Mesenchymal stem cell (in vitro differentiated cells and primary cell): ENCODE results near the gene SAMMSON.

Source experiments
- DNase-seq: peaks from one replicate; pipeline ENCODE4 v3.0.0-alpha.2; 2013
- H2AFZ ChIP-seq: one replicate; pipeline ENCODE4 v1.6.1; 2013; ENCODE audit warnings: low read depth, mild to moderate bottlenecking, control low read depth, inconsistent platforms, low read length, moderate library complexity
- H2AK5ac ChIP-seq: 2 replicates; pipeline ENCODE4 v1.6.1; 2013; ENCODE audit warnings: low read length, moderate library complexity, mild to moderate bottlenecking, inconsistent platforms; ENCODE audit not compliant: severe bottlenecking
- H2BK120ac ChIP-seq: one replicate; pipeline ENCODE4 v1.6.1; 2013; ENCODE audit warnings: low read depth, mild to moderate bottlenecking, inconsistent platforms, low read length, moderate library complexity
- H2BK12ac ChIP-seq, 2 experiments: one replicate each; pipeline ENCODE4 v1.6.1; 2013; ENCODE audit warnings: inconsistent platforms in 2 of 2, low read length in 2 of 2, mild to moderate bottlenecking in 2 of 2, moderate library complexity in 2 of 2, control low read depth in 1 of 2
- H2BK15ac ChIP-seq: one replicate; pipeline ENCODE4 v1.6.1; 2013; ENCODE audit warnings: mild to moderate bottlenecking, low read depth, inconsistent platforms; ENCODE audit not compliant: poor library complexity, severe bottlenecking
- H2BK5ac ChIP-seq: 2 replicates; pipeline ENCODE4 v1.6.1; 2013; ENCODE audit warnings: low read depth, mild to moderate bottlenecking, low read length, control low read depth, inconsistent platforms; ENCODE audit not compliant: poor library complexity, severe bottlenecking
- H3K14ac ChIP-seq, 2 experiments: one replicate each; pipeline ENCODE4 v1.6.1; 2013; ENCODE audit warnings: inconsistent platforms in 2 of 2, low read length in 2 of 2, control low read depth in 1 of 2, mild to moderate bottlenecking in 1 of 2, moderate library complexity in 1 of 2
- H3K18ac ChIP-seq, 2 experiments: one replicate each; pipeline ENCODE4 v1.6.1; 2013; ENCODE audit warnings: inconsistent platforms in 2 of 2, low read length in 2 of 2, control low read depth in 1 of 2, low read depth in 1 of 2, mild to moderate bottlenecking in 1 of 2
- H3K23ac ChIP-seq, 2 experiments: one replicate each; pipeline ENCODE4 v1.6.1; 2013; ENCODE audit warnings: inconsistent platforms in 2 of 2, low read length in 2 of 2, mild to moderate bottlenecking in 2 of 2, moderate library complexity in 2 of 2, control low read depth in 1 of 2
- H3K27ac ChIP-seq: 2 replicates; pipeline ENCODE4 v1.5.1; 2013; ENCODE audit warnings: mild to moderate bottlenecking, moderate library complexity, low read length, control low read depth, inconsistent platforms; ENCODE audit not compliant: poor library complexity, severe bottlenecking
- H3K27me3 ChIP-seq, 2 experiments: 2 replicates each; pipeline versions ENCODE4 v1.6.1 to v1.7.0; 2013; ENCODE audit warnings: low read length in 2 of 2, mild to moderate bottlenecking in 2 of 2, moderate library complexity in 2 of 2, control low read depth in 1 of 2, inconsistent platforms in 1 of 2; ENCODE audit not compliant: control insufficient read depth in 1 of 2, insufficient read depth in 1 of 2
- H3K36me3 ChIP-seq, 2 experiments: 2 replicates each; pipeline versions ENCODE4 v1.6.1 to v1.7.0; 2013; ENCODE audit warnings: low read length in 2 of 2, control low read depth in 1 of 2, inconsistent platforms in 1 of 2, low read depth in 1 of 2, mild to moderate bottlenecking in 1 of 2; ENCODE audit not compliant: insufficient read depth in 2 of 2, control insufficient read depth in 1 of 2
- H3K4ac ChIP-seq, 2 experiments: one replicate each; pipeline ENCODE4 v1.6.1; 2013; ENCODE audit warnings: inconsistent platforms in 2 of 2, low read length in 2 of 2, mild to moderate bottlenecking in 2 of 2, moderate library complexity in 2 of 2, control low read depth in 1 of 2, low read depth in 1 of 2
- H3K4me1 ChIP-seq: 2 replicates; pipeline ENCODE4 v1.6.1; 2013; ENCODE audit warnings: low read depth, low read length, control low read depth; ENCODE audit not compliant: control insufficient read depth, insufficient read depth
- H3K4me2 ChIP-seq: 2 replicates; pipeline ENCODE4 v1.6.1; 2013; ENCODE audit warnings: low read length, mild to moderate bottlenecking, inconsistent platforms; ENCODE audit not compliant: poor library complexity, severe bottlenecking
- H3K4me3 ChIP-seq, 2 experiments: 2 replicates each; pipeline versions ENCODE4 v1.5.1 to v1.7.0; 2013; ENCODE audit warnings: low read length in 2 of 2, mild to moderate bottlenecking in 2 of 2, control low read depth in 1 of 2, low read depth in 1 of 2; ENCODE audit not compliant: insufficient read depth in 1 of 2
- H3K79me1 ChIP-seq: replicated peaks from 2 replicates; pipeline ENCODE4 v1.6.1; 2013; ENCODE audit warnings: mild to moderate bottlenecking, control low read depth, low read length, inconsistent platforms; ENCODE audit not compliant: poor library complexity, severe bottlenecking
- H3K9ac ChIP-seq: 2 replicates; pipeline ENCODE4 v1.7.0; 2013; ENCODE audit warnings: mild to moderate bottlenecking, low read length, moderate library complexity
- H3K9me3 ChIP-seq: 2 replicates; pipeline ENCODE4 v1.7.0; 2013; ENCODE audit warnings: mild to moderate bottlenecking, low read length; ENCODE audit not compliant: control insufficient read depth
- H4K8ac ChIP-seq: one replicate; pipeline ENCODE4 v1.6.1; 2013; ENCODE audit warnings: inconsistent platforms, mild to moderate bottlenecking, low read length, moderate library complexity
- H4K91ac ChIP-seq: one replicate; pipeline ENCODE4 v1.6.1; 2013; ENCODE audit warnings: mild to moderate bottlenecking, low read length, inconsistent platforms
- WGBS: methylation state at CpG from one replicate; pipeline ENCODE4 v1.1.7; 2013; ENCODE audit warnings: mixed read lengths; 5-methylcytosine and 5-hydroxymethylcytosine counted together

Gene SAMMSON

GRCh38 chr3:70006089-70006488 lies 6.6 kb downstream of the SAMMSON start:
- no peak overlapping the region for H3K18ac ChIP-seq
- no peak overlapping the region for H3K23ac ChIP-seq
- no peak for DNase-seq
- H3K9ac ChIP-seq = no peak overlapping the region
- H4K8ac ChIP-seq = no peak overlapping the region
- no peak overlapping the region for H3K4me3 ChIP-seq
- H3K27me3 ChIP-seq = no peaks in the 10 kb centered on the region
- H2AFZ ChIP-seq = no peak overlapping the region
- H2BK15ac ChIP-seq = no peak overlapping the region
- no peaks in the 10 kb centered on the region for H3K4me1 ChIP-seq
- H2BK5ac ChIP-seq = no peak overlapping the region
- H3K4me2 ChIP-seq = no peak overlapping the region
- no peak overlapping the region for H3K27ac ChIP-seq
- H2AK5ac ChIP-seq = no peak overlapping the region
- H3K14ac ChIP-seq = no peak overlapping the region
- no peak overlapping the region for H2BK12ac ChIP-seq
- no peak overlapping the region for H2BK120ac ChIP-seq
- no peaks in the 10 kb centered on the region for H3K9me3 ChIP-seq
- no peak overlapping the region for H3K4ac ChIP-seq
- no peaks in the 10 kb centered on the region for H3K36me3 ChIP-seq
- 93% methylated on average over 3 of the region's 4 CpGs for WGBS
- H4K91ac ChIP-seq = no peak overlapping the region
- no peaks in the 10 kb centered on the region for H3K79me1 ChIP-seq

DNA sequence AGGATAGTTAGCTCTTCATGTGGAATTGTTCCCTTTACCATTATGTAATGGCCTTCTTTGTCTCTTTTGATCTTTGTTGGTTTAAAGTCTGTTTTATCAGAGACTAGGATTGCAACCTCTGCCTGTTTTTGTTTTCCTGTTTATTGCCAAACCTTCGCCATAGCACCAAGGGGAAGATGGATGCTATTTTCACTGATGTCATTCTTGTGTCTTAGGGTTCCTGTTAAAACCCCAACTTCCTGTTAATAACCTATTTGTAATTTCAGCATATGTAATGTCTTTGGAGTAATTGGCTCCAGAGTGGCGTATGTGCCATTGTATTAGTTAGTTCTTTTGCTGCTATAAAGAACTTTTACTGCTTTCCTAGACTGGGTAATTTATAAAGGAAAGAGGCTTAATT lies 10.8 kb downstream of the SAMMSON start:
- no peak overlapping the region for H2BK15ac ChIP-seq
- DNase-seq = no peak
- H2AFZ ChIP-seq = no peak overlapping the region
- no peak overlapping the region for H2BK12ac ChIP-seq
- no peaks in the 10 kb centered on the region for H3K4me1 ChIP-seq
- H3K79me1 ChIP-seq = no peaks in the 10 kb centered on the region
- H3K36me3 ChIP-seq = no peaks in the 10 kb centered on the region
- H3K4me2 ChIP-seq = no peak overlapping the region
- no peak overlapping the region for H3K4ac ChIP-seq
- 82% methylated on average over 2 of the region's 2 CpGs for WGBS
- no peak overlapping the region for H3K14ac ChIP-seq
- H2BK5ac ChIP-seq = no peak overlapping the region
- H3K27ac ChIP-seq = no peak overlapping the region
- H4K91ac ChIP-seq = no peak overlapping the region
- no peak overlapping the region for H3K9ac ChIP-seq
- no peak overlapping the region for H3K4me3 ChIP-seq
- H3K9me3 ChIP-seq = no peaks in the 10 kb centered on the region
- no peak overlapping the region for H4K8ac ChIP-seq
- H3K23ac ChIP-seq = no peak overlapping the region
- no peak overlapping the region for H2AK5ac ChIP-seq
- no peak overlapping the region for H2BK120ac ChIP-seq
- H3K18ac ChIP-seq = no peak overlapping the region
- no peaks in the 10 kb centered on the region for H3K27me3 ChIP-seq

DNA sequence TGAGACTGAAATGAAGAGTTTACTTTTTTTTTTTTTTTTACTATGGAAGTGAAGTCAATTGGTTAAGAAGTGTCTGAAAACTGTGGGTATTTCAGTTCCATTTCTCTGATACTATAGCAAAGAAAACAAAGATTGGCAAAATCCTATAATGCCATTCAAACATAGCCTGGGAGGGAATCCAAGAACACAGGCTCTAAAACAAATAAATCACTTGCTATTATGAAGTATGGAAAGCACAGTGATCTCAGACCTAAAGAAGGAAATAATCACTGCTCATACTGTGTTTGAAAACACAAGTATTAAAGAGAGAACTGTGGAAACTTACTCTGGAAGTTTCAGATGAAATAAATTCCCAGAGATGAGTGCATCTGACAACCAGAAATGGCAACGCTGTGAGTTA lies 12.0 kb downstream of the SAMMSON start:
- Histone ChIP-seq H3K4me2 (no peak overlapping the region), H3K9me3 (no peaks in the 10 kb centered on the region), H3K23ac (no peak overlapping the region), H3K27ac (no peak overlapping the region), H2AFZ (no peak overlapping the region), H2BK5ac (no peak overlapping the region), H2AK5ac (no peak overlapping the region), H2BK120ac (no peak overlapping the region), H4K8ac (no peak overlapping the region), H3K4me1 (no peaks in the 10 kb centered on the region), H2BK15ac (no peak overlapping the region), H3K14ac (no peak overlapping the region), H3K79me1 (no peaks in the 10 kb centered on the region), H4K91ac (no peak overlapping the region), H2BK12ac (no peak overlapping the region), H3K18ac (no peak overlapping the region), H3K36me3 (no peaks in the 10 kb centered on the region), H3K27me3 (no peaks in the 10 kb centered on the region), H3K4me3 (no peak overlapping the region), H3K9ac (no peak overlapping the region), H3K4ac (no peak overlapping the region)
- no peak for DNase-seq
- WGBS = 60% methylated on average over 1 of the region's 1 CpG

DNA sequence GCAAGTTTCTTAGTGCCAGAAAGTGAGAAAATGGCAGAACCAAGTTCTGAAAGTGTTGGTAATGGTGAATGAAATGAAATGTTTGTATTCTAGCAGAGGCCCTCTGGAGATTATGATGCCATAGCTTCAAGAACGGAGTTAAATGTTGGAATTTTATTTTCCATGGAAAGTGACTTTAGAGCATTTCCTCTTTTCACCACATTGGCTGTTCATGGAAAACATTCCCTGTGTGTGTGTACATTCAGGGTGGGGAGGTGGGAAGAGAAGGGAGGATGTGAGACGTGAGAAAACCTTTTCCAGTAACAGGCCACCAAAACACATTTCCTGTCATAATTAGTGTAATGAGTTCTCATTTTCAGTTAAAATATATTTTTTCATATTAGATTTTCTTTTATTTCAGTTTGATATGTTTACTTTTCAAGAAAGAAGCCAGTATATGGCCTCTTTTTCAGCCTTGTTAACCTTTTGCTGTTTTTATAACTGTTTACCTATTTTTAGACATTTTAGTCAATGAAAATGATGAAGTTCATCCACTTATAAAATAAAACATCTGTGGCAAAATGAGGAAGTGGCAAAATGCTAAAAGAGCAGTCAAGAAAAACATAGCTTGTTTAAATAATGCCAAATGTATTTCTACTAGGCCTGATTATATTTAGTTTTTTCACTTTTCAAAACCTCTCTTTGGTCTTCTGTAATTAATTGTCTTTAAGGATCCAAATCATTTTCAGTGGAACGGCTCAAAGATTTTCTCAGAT lies 21.6 kb downstream of the SAMMSON start:
- Histone ChIP-seq H2AFZ (no peak overlapping the region), H3K27ac (no peak overlapping the region), H3K4me3 (no peak overlapping the region), H3K79me1 (no peaks in the 10 kb centered on the region), H4K91ac (no peak overlapping the region), H2BK15ac (no peak overlapping the region), H2AK5ac (no peak overlapping the region), H2BK5ac (no peak overlapping the region), H3K4me2 (no peak overlapping the region), H2BK120ac (no peak overlapping the region), H4K8ac (no peak overlapping the region), H3K4me1 (no peaks in the 10 kb centered on the region), H3K9me3 (no peaks in the 10 kb centered on the region), H3K27me3 (no peaks in the 10 kb centered on the region), H3K36me3 (no peaks in the 10 kb centered on the region), H3K9ac (no peak overlapping the region), H3K14ac (no peak overlapping the region), H3K23ac (no peak overlapping the region), H3K4ac (no peak overlapping the region), H2BK12ac (no peak overlapping the region), H3K18ac (no peak overlapping the region)
- 83% methylated on average over 1 of the region's 3 CpGs for WGBS
- no peak for DNase-seq
